Ishikawa (cell line): Measurements from ENCODE around the gene STAMBP.

Experiments used
- EGR1 ChIP-seq: IDR thresholded peaks from 2 replicates; pipeline ENCODE4 v1.6.1; 2012
- ZBTB7A ChIP-seq: IDR thresholded peaks from 2 replicates; pipeline ENCODE4 v1.6.1; 2012; ENCODE audit warnings: low read depth

DNA sequence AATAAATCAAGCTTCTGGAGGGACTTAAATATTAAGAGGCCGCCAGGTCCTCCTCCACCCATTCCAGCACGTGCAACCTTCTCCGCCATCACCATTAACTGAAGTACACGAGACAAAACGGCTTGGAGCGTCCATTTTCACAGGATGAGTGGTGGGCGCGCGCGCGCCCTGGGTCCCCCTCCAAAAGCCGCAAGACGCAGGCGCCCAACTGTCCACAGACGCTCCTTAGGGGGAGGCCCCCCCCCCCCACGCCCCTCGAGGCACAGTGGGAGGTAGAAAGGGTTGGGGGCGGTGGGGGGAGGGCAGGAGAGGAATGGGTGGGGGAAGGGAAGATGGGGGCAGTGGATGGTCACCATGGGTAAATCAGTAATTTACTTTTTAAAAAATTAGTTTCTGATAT lies 10.5 kb upstream of the STAMBP start:
- TF ChIP-seq EGR1: no peak
- no peak for TF ChIP-seq ZBTB7A
